Neural cell (in vitro differentiated cells): ENCODE results near the gene DPP3. TPM values are rescaled to one million over a fixed set of nuclear protein-coding genes. Genes with fewer than 3 reads are reported as not detected.

ENCODE experiments used
- H2AFZ ChIP-seq: fragments of 200-600, 300-800 bp; sonication (generic), shearing (Covaris generic); 2 replicates; pipeline ENCODE4 v1.6.0; 2014; ENCODE audit warnings: low read depth, mild to moderate bottlenecking, antibody characterized with exemption, low read length, moderate library complexity
- H3F3A ChIP-seq: fragments of 200-600 bp; shearing (Covaris generic); 2 replicates; pipeline ENCODE4 v1.6.1; 2016; ENCODE audit warnings: mild to moderate bottlenecking, moderate library complexity, mixed read lengths, antibody characterized with exemption, low read length; ENCODE audit not compliant: insufficient read depth, poor library complexity, severe bottlenecking
- H3K27ac ChIP-seq: fragments of 200-600, 300-800 bp; sonication (generic), shearing (Covaris generic); 2 replicates; pipeline ENCODE4 v1.5.1; 2014; ENCODE audit warnings: mild to moderate bottlenecking, low read length, moderate library complexity
- H3K27me3 ChIP-seq: fragments of 300-800, 200-600 bp; sonication (generic), shearing (Covaris generic); 2 replicates; pipeline ENCODE4 v1.6.0; 2014; ENCODE audit warnings: mild to moderate bottlenecking, low read depth, low read length, moderate library complexity; ENCODE audit not compliant: insufficient read depth
- H3K36me3 ChIP-seq: fragments of 300-800, 200-600 bp; sonication (generic), shearing (Covaris generic); 2 replicates; pipeline ENCODE4 v1.5.1; 2014; ENCODE audit warnings: mild to moderate bottlenecking, antibody characterized with exemption, low read length, moderate library complexity; ENCODE audit not compliant: insufficient read depth
- H3K4me2 ChIP-seq: fragments of 300-800, 200-600 bp; sonication (generic), shearing (Covaris generic); 2 replicates; pipeline ENCODE4 v1.6.0; 2014; ENCODE audit warnings: mild to moderate bottlenecking, low read length
- H3K4me3 ChIP-seq: fragments of 300-800, 200-600 bp; sonication (generic), shearing (Covaris generic); 2 replicates; pipeline ENCODE4 v1.5.1; 2014; ENCODE audit warnings: mild to moderate bottlenecking, low read length, moderate library complexity
- H3K79me2 ChIP-seq: fragments of 200-600 bp; shearing (Covaris generic); replicated peaks from 2 replicates; pipeline ENCODE4 v1.6.0; 2014; ENCODE audit warnings: mild to moderate bottlenecking, low read length, moderate library complexity; ENCODE audit not compliant: insufficient read depth
- H3K9ac ChIP-seq: fragments of 300-800, 200-600 bp; sonication (generic), shearing (Covaris generic); 2 replicates; pipeline ENCODE4 v1.6.1; 2016; ENCODE audit warnings: mild to moderate bottlenecking, low read length, mixed read lengths
- H3K9me2 ChIP-seq: fragments of 200-600 bp; shearing (Covaris generic); 2 replicates; pipeline ENCODE4 v1.6.1; 2016; ENCODE audit warnings: mild to moderate bottlenecking, low read length, mixed read lengths; ENCODE audit not compliant: insufficient read depth
- H3K9me3 ChIP-seq: fragments of 200-600, 300-800 bp; sonication (generic), shearing (Covaris generic); 2 replicates; pipeline ENCODE4 v1.6.1; 2016; ENCODE audit warnings: mild to moderate bottlenecking, mixed run types, low read length, moderate library complexity, mixed read lengths
- H4K20me1 ChIP-seq: fragments of 200-600 bp; shearing (Covaris generic); 2 replicates; pipeline ENCODE4 v1.6.1; 2016; ENCODE audit warnings: mild to moderate bottlenecking, mixed run types; ENCODE audit not compliant: insufficient read depth
- EP300 ChIP-seq: fragments of 450-650 bp; conservative IDR thresholded peaks from 2 replicates; pipeline ENCODE4 v1.6.1; 2014; ENCODE audit warnings: antibody characterized with exemption, mild to moderate bottlenecking, moderate library complexity; ENCODE audit not compliant: poor library complexity, severe bottlenecking
- EZH2 ChIP-seq: fragments of 200-600, 300-800 bp; shearing (Covaris generic), sonication (generic); IDR thresholded peaks from 2 replicates; pipeline ENCODE4 v1.6.1; 2014; ENCODE audit warnings: antibody characterized with exemption, low read length, borderline replicate concordance, mild to moderate bottlenecking; ENCODE audit not compliant: insufficient read depth, poor library complexity, severe bottlenecking
- MXI1 ChIP-seq: fragments of 450-650 bp; conservative IDR thresholded peaks from 2 replicates; pipeline ENCODE4 v1.6.1; 2014; ENCODE audit warnings: antibody characterized with exemption, mild to moderate bottlenecking; ENCODE audit not compliant: poor library complexity, severe bottlenecking
- POLR2AphosphoS5 ChIP-seq: IDR thresholded peaks from 2 replicates; pipeline ENCODE4 v1.6.1; 2012
- RAD21 ChIP-seq: fragments of 450-650 bp; conservative IDR thresholded peaks from 2 replicates; pipeline ENCODE4 v1.6.1; 2014; ENCODE audit warnings: antibody characterized with exemption, mild to moderate bottlenecking, moderate library complexity
- SMC3 ChIP-seq: fragments of 450-650 bp; conservative IDR thresholded peaks from 2 replicates; pipeline ENCODE4 v1.6.1; 2014; ENCODE audit warnings: antibody characterized with exemption, mild to moderate bottlenecking, moderate library complexity; ENCODE audit not compliant: poor library complexity
- TAF1 ChIP-seq: IDR thresholded peaks from 2 replicates; pipeline ENCODE4 v1.6.1; 2012; ENCODE audit warnings: low read depth
- polyA plus RNA-seq: library from polyadenylated mRNA; depleted of rRNA; stranded (reverse); fragments of >200 nt; gene quantifications from 2 replicates; pipeline ENCODE4 v1.2.3, GENCODE V29; 2014
- TF ChIP-seq, protein P1 (sequence below): fragments of 450-650 bp; IDR thresholded peaks from 2 replicates; pipeline ENCODE4 v1.5.1; 2014; ENCODE audit warnings: antibody characterized with exemption, mild to moderate bottlenecking, moderate library complexity; ENCODE audit not compliant: poor library complexity, severe bottlenecking
- TF ChIP-seq, protein P2 (sequence below): IDR thresholded peaks from 2 replicates; pipeline ENCODE4 v1.6.1; 2012; ENCODE audit warnings: borderline replicate concordance

DPP3 gene
- polyA plus RNA-seq, 1 donor from 2014 or later = 71.7 TPM

DNA sequence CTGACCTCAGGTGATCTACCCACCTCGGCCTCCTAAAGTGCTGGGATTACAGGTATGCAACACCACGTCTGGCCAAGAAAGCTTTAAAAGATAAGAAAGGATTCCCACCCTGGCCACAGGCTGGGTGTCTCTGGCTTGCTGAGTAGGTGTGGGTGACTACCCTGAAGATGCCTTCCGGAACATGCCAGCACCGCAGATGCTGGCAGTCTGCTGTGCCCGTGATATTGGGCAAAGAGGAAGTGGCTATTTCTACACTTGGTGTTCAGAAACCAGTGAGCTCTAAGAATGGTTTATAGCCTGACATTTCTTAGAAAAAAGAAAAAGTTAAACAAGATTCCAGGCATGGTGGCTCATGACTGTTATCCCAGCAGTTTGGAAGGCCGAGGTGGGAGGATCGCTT, 47.6 kb upstream of the DPP3 start:
- H3K27me3 ChIP-seq = no peaks in the 10 kb centered on the region
- no peak overlapping the region for H3K4me2 ChIP-seq
- H3K79me2 ChIP-seq = no peaks in the 10 kb centered on the region
- TF ChIP-seq MXI1 (no peak), EP300 (no peak), EZH2 (no peak), POLR2AphosphoS5 (no peak), SMC3 (no peak)
- TF ChIP-seq, protein P1, sequence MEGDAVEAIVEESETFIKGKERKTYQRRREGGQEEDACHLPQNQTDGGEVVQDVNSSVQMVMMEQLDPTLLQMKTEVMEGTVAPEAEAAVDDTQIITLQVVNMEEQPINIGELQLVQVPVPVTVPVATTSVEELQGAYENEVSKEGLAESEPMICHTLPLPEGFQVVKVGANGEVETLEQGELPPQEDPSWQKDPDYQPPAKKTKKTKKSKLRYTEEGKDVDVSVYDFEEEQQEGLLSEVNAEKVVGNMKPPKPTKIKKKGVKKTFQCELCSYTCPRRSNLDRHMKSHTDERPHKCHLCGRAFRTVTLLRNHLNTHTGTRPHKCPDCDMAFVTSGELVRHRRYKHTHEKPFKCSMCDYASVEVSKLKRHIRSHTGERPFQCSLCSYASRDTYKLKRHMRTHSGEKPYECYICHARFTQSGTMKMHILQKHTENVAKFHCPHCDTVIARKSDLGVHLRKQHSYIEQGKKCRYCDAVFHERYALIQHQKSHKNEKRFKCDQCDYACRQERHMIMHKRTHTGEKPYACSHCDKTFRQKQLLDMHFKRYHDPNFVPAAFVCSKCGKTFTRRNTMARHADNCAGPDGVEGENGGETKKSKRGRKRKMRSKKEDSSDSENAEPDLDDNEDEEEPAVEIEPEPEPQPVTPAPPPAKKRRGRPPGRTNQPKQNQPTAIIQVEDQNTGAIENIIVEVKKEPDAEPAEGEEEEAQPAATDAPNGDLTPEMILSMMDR = no peak
- no peaks in the 10 kb centered on the region for H3K9me2 ChIP-seq
- no peaks in the 10 kb centered on the region for H4K20me1 ChIP-seq
- no peaks in the 10 kb centered on the region for H3F3A ChIP-seq
- no peak overlapping the region for H3K4me3 ChIP-seq
- no peak overlapping the region for H3K27ac ChIP-seq
- H3K9me3 ChIP-seq = no peaks in the 10 kb centered on the region
- H2AFZ ChIP-seq = no peak overlapping the region
- no peaks in the 10 kb centered on the region for H3K36me3 ChIP-seq
- H3K9ac ChIP-seq = no peak overlapping the region

DNA sequence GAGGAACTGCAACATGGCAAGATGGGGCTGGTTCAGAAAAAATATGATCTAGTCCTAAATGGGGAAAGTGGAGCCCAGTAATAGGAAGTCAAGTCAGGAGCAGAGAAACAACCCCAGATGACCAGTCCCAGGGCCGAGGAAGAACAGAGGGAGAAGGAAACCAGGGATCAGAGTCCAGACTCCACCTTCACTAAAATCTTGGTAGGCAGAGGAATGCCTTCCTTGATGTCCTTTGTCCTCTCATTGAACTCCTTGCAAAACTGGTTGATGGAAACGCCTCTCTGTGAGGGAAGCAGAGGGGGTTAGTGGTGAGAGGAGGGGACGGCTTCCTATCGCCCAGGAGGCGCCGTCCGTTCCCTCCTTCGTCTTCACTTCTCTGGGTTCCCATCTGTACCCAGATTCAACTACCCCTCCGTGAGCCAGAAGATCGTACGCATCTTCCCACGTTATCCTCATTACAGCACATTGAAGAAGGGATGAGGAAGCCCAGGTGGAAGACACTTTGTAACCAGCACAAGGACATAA, 42.2 kb upstream of the DPP3 start:
- peak overlapping the region; percentile 88 for H3K4me3 ChIP-seq
- H4K20me1 ChIP-seq = no peaks in the 10 kb centered on the region
- TF ChIP-seq, protein P2, sequence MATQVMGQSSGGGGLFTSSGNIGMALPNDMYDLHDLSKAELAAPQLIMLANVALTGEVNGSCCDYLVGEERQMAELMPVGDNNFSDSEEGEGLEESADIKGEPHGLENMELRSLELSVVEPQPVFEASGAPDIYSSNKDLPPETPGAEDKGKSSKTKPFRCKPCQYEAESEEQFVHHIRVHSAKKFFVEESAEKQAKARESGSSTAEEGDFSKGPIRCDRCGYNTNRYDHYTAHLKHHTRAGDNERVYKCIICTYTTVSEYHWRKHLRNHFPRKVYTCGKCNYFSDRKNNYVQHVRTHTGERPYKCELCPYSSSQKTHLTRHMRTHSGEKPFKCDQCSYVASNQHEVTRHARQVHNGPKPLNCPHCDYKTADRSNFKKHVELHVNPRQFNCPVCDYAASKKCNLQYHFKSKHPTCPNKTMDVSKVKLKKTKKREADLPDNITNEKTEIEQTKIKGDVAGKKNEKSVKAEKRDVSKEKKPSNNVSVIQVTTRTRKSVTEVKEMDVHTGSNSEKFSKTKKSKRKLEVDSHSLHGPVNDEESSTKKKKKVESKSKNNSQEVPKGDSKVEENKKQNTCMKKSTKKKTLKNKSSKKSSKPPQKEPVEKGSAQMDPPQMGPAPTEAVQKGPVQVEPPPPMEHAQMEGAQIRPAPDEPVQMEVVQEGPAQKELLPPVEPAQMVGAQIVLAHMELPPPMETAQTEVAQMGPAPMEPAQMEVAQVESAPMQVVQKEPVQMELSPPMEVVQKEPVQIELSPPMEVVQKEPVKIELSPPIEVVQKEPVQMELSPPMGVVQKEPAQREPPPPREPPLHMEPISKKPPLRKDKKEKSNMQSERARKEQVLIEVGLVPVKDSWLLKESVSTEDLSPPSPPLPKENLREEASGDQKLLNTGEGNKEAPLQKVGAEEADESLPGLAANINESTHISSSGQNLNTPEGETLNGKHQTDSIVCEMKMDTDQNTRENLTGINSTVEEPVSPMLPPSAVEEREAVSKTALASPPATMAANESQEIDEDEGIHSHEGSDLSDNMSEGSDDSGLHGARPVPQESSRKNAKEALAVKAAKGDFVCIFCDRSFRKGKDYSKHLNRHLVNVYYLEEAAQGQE = no peak
- TF ChIP-seq EP300 (no peak), TAF1 (no peak), RAD21 (no peak), EZH2 (no peak), SMC3 (no peak), MXI1 (no peak), POLR2AphosphoS5 (no peak)
- TF ChIP-seq, protein P1 = no peak
- H3K27me3 ChIP-seq = no peaks in the 10 kb centered on the region
- no peaks in the 10 kb centered on the region for H3K36me3 ChIP-seq
- H3K9me3 ChIP-seq = no peaks in the 10 kb centered on the region
- peak overlapping the region; percentile 75 for H2AFZ ChIP-seq
- H3K9ac ChIP-seq = peak overlapping the region; percentile 81
- H3K9me2 ChIP-seq = no peaks in the 10 kb centered on the region
- no peaks in the 10 kb centered on the region for H3K79me2 ChIP-seq
- H3F3A ChIP-seq = no peaks in the 10 kb centered on the region
- peak overlapping the region; percentile 78 for H3K4me2 ChIP-seq
- peak overlapping the region; percentile 57 for H3K27ac ChIP-seq
